SK-N-SH (cell line): Measurements from ENCODE around the gene ACOT4.

ENCODE experiments used
- CHD2 ChIP-seq: fragments of 150-350 bp; IDR thresholded peaks from 2 replicates; pipeline ENCODE4 v1.6.1; 2018; ENCODE audit warnings: low read length; ENCODE audit not compliant: partially characterized antibody
- EZH2phosphoT487 ChIP-seq: fragments of 200-600 bp; sonication (generic); IDR thresholded peaks from 2 replicates; pipeline ENCODE4 v1.6.1; 2017; ENCODE audit warnings: low read depth, mixed run types, mild to moderate bottlenecking, antibody characterized with exemption, moderate library complexity, borderline replicate concordance
- MEF2A ChIP-seq: IDR thresholded peaks from 2 replicates; pipeline ENCODE4 v1.4.0; 2012; ENCODE audit warnings: low read depth, borderline replicate concordance
- NFIC ChIP-seq: IDR thresholded peaks from 2 replicates; pipeline ENCODE4 v1.4.0; 2012; ENCODE audit warnings: borderline replicate concordance
- RAD21 ChIP-seq: IDR thresholded peaks from 2 replicates; pipeline ENCODE4 v1.6.1; 2012; ENCODE audit warnings: mild to moderate bottlenecking, low read length
- RFX5 ChIP-seq: IDR thresholded peaks from 2 replicates; pipeline ENCODE4 v1.6.1; 2012; ENCODE audit warnings: mild to moderate bottlenecking, improper control_type of control experiment, low read length
- RXRA ChIP-seq: IDR thresholded peaks from 2 replicates; pipeline ENCODE4 v1.4.0; 2012; ENCODE audit warnings: low read depth, mild to moderate bottlenecking, borderline replicate concordance
- TAF1 ChIP-seq: IDR thresholded peaks from 2 replicates; pipeline ENCODE4 v1.6.1; 2012; ENCODE audit warnings: low read depth, mild to moderate bottlenecking, low read length, moderate library complexity, borderline replicate concordance
- TEAD4 ChIP-seq: IDR thresholded peaks from 2 replicates; pipeline ENCODE4 v1.4.0; 2012; ENCODE audit warnings: mild to moderate bottlenecking, borderline replicate concordance; ENCODE audit not compliant: insufficient read depth
- YY1 ChIP-seq: IDR thresholded peaks from 2 replicates; pipeline ENCODE4 v1.4.0; 2012; ENCODE audit warnings: low read depth, mild to moderate bottlenecking
- TF ChIP-seq, protein P1 (sequence below): fragments of 200-600 bp; sonication (generic); IDR thresholded peaks from 2 replicates; pipeline ENCODE4 v1.6.1; 2017; ENCODE audit warnings: antibody characterized with exemption, mild to moderate bottlenecking, moderate library complexity
- TF ChIP-seq, protein P2 (sequence below): fragments of 150-350 bp; IDR thresholded peaks from 2 replicates; pipeline ENCODE4 v1.6.1; 2017; ENCODE audit warnings: antibody characterized with exemption, low read length, low read depth, borderline replicate concordance

DNA sequence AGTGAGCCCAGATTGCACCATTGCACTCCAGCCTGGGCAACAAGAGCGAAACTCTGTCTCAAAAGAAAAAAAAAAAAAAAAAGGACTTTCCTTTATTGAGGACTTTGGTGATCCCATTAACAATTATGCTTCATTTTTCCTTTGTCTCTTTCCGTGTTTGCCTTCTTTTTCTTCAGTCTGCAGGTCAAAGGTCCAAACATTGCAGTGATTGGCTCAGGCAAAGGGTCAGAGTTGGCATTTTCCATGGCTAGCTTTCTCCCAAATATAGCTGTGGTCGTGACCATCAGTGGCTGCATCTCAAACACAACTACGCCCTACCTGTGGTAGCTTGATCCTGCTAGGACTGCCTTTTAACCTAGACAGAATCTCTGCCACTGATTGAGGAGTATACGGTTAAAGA is 46.2 kb downstream of the ACOT4 start:
- TF ChIP-seq, protein P1, sequence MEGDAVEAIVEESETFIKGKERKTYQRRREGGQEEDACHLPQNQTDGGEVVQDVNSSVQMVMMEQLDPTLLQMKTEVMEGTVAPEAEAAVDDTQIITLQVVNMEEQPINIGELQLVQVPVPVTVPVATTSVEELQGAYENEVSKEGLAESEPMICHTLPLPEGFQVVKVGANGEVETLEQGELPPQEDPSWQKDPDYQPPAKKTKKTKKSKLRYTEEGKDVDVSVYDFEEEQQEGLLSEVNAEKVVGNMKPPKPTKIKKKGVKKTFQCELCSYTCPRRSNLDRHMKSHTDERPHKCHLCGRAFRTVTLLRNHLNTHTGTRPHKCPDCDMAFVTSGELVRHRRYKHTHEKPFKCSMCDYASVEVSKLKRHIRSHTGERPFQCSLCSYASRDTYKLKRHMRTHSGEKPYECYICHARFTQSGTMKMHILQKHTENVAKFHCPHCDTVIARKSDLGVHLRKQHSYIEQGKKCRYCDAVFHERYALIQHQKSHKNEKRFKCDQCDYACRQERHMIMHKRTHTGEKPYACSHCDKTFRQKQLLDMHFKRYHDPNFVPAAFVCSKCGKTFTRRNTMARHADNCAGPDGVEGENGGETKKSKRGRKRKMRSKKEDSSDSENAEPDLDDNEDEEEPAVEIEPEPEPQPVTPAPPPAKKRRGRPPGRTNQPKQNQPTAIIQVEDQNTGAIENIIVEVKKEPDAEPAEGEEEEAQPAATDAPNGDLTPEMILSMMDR = no peak
- TF ChIP-seq TAF1 (no peak), RAD21 (no peak), RFX5 (no peak), RXRA (no peak), YY1 (no peak), MEF2A (no peak), EZH2phosphoT487 (no peak), TEAD4 (no peak), CHD2 (no peak), NFIC (no peak)
- TF ChIP-seq, protein P2, sequence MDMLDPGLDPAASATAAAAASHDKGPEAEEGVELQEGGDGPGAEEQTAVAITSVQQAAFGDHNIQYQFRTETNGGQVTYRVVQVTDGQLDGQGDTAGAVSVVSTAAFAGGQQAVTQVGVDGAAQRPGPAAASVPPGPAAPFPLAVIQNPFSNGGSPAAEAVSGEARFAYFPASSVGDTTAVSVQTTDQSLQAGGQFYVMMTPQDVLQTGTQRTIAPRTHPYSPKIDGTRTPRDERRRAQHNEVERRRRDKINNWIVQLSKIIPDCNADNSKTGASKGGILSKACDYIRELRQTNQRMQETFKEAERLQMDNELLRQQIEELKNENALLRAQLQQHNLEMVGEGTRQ = no peak
